ENCODE measurements around the gene GALNT9.

Gene GALNT9

GRCh38 chr12:132169376-132169775, 160.0 kb downstream of the GALNT9 start:
- no peak for ATAC-seq
- no peak for TF ChIP-seq ZFP3 (CRISPR knock-in tag; IDR thresholded peaks at IDR 0.05)
- TF ChIP-seq TOX (CRISPR knock-in tag; IDR thresholded peaks at IDR 0.05; ENCODE audit: borderline replicate concordance): no peak
- TF ChIP-seq ZFP30 (CRISPR knock-in tag; IDR thresholded peaks at IDR 0.05): no peak
- no peak for TF ChIP-seq TCF4 (CRISPR knock-in tag; IDR thresholded peaks at IDR 0.05; ENCODE audit: borderline replicate concordance)
- TF ChIP-seq ARNTL (CRISPR knock-in tag; IDR thresholded peaks at IDR 0.05; ENCODE audit: borderline replicate concordance, low read depth): no peak
- TF ChIP-seq POU6F1 (CRISPR knock-in tag; IDR thresholded peaks at IDR 0.05; ENCODE audit: borderline replicate concordance, low read depth): no peak
- TF ChIP-seq ZNF70 (CRISPR knock-in tag; IDR thresholded peaks at IDR 0.05): no peak
- TF ChIP-seq ZNF565 (CRISPR knock-in tag; conservative IDR thresholded peaks at IDR 0.05; ENCODE audit: low read depth): no peak
- no peak for TF ChIP-seq ZNF8 (CRISPR knock-in tag; IDR thresholded peaks at IDR 0.05)
- TF ChIP-seq CSDC2 (CRISPR knock-in tag; IDR thresholded peaks at IDR 0.05): no peak
- no peak for TF ChIP-seq PATZ1 (CRISPR knock-in tag; IDR thresholded peaks at IDR 0.05; ENCODE audit: borderline replicate concordance)
- no peak for TF ChIP-seq BACH2 (CRISPR knock-in tag; IDR thresholded peaks at IDR 0.05; ENCODE audit: borderline replicate concordance)
- no peak for TF ChIP-seq GLIS3 (CRISPR knock-in tag; IDR thresholded peaks at IDR 0.05)
- TF ChIP-seq RARB (CRISPR knock-in tag; IDR thresholded peaks at IDR 0.05): no peak
- no peak for TF ChIP-seq ZC3H10 (CRISPR knock-in tag; IDR thresholded peaks at IDR 0.05)
- no peak for TF ChIP-seq ESRRG (CRISPR knock-in tag; IDR thresholded peaks at IDR 0.05)
- TF ChIP-seq ISL1 (CRISPR knock-in tag; IDR thresholded peaks at IDR 0.05): no peak
- TF ChIP-seq SNAI2 (CRISPR knock-in tag; IDR thresholded peaks at IDR 0.05): no peak
- TF ChIP-seq OSR1 (CRISPR knock-in tag; IDR thresholded peaks at IDR 0.05): no peak

GRCh38 chr12:132168311-132169031, 160.9 kb downstream of the GALNT9 start:
- no peak for ATAC-seq
- TF ChIP-seq ZNF70 (CRISPR knock-in tag; IDR thresholded peaks at IDR 0.05) (no peak), ZFP30 (CRISPR knock-in tag; IDR thresholded peaks at IDR 0.05) (no peak), OSR1 (CRISPR knock-in tag; IDR thresholded peaks at IDR 0.05) (no peak), ZFP3 (CRISPR knock-in tag; IDR thresholded peaks at IDR 0.05) (no peak), TSHZ2 (CRISPR knock-in tag; IDR thresholded peaks at IDR 0.05) (no peak), CSDC2 (CRISPR knock-in tag; IDR thresholded peaks at IDR 0.05) (no peak), ZNF8 (CRISPR knock-in tag; IDR thresholded peaks at IDR 0.05) (no peak), RARB (CRISPR knock-in tag; IDR thresholded peaks at IDR 0.05) (no peak), ARNTL (CRISPR knock-in tag; IDR thresholded peaks at IDR 0.05; ENCODE audit: borderline replicate concordance, low read depth) (no peak), TOX (CRISPR knock-in tag; IDR thresholded peaks at IDR 0.05; ENCODE audit: borderline replicate concordance) (no peak), GLIS3 (CRISPR knock-in tag; IDR thresholded peaks at IDR 0.05) (no peak), ZNF565 (CRISPR knock-in tag; conservative IDR thresholded peaks at IDR 0.05; ENCODE audit: low read depth) (no peak), BACH2 (CRISPR knock-in tag; IDR thresholded peaks at IDR 0.05; ENCODE audit: borderline replicate concordance) (no peak), PPARA (CRISPR knock-in tag; IDR thresholded peaks at IDR 0.05; ENCODE audit: borderline replicate concordance) (no peak)

GRCh38 chr12:132167611-132168310, 161.6 kb downstream of the GALNT9 start:
- no peak for TF ChIP-seq POU6F1 (CRISPR knock-in tag; IDR thresholded peaks at IDR 0.05; ENCODE audit: borderline replicate concordance, low read depth)
- TF ChIP-seq ZFP3 (CRISPR knock-in tag; IDR thresholded peaks at IDR 0.05): no peak
- TF ChIP-seq CSDC2 (CRISPR knock-in tag; IDR thresholded peaks at IDR 0.05): no peak
- TF ChIP-seq CREB5 (CRISPR knock-in tag; IDR thresholded peaks at IDR 0.05; ENCODE audit: low read depth): no peak
- no peak for TF ChIP-seq ZC3H10 (CRISPR knock-in tag; IDR thresholded peaks at IDR 0.05)
- no peak for TF ChIP-seq RARB (CRISPR knock-in tag; IDR thresholded peaks at IDR 0.05)
- no peak for TF ChIP-seq ESRRG (CRISPR knock-in tag; IDR thresholded peaks at IDR 0.05)
- TF ChIP-seq ISL1 (CRISPR knock-in tag; IDR thresholded peaks at IDR 0.05): no peak
- no peak for TF ChIP-seq TSHZ2 (CRISPR knock-in tag; IDR thresholded peaks at IDR 0.05)
- no peak for TF ChIP-seq GLIS3 (CRISPR knock-in tag; IDR thresholded peaks at IDR 0.05)
- no peak for TF ChIP-seq ZNF8 (CRISPR knock-in tag; IDR thresholded peaks at IDR 0.05)
- TF ChIP-seq PPARA (CRISPR knock-in tag; IDR thresholded peaks at IDR 0.05; ENCODE audit: borderline replicate concordance): no peak
- no peak for TF ChIP-seq ARNTL (CRISPR knock-in tag; IDR thresholded peaks at IDR 0.05; ENCODE audit: borderline replicate concordance, low read depth)
- ATAC-seq: no peak
